GM19395 (cell line): Measurements from ENCODE around the gene PPP1R1C.
A peak's percentile ranks its signal among the peaks of the same experiment; 100 is the strongest.
"Not testable (repeated sequence)": the region's sequence is repeated elsewhere in the genome, so short reads cannot be mapped to it uniquely, and the experiment has no call there.

ENCODE experiments used
- ATAC-seq: cut with Tn5 transposase; IDR thresholded peaks from one replicate; pipeline ENCODE4 v1.9.1; 2021; ENCODE audit warnings: mild to moderate bottlenecking, moderate library complexity; ENCODE audit not compliant: unreplicated experiment

The PPP1R1C gene, protein sequence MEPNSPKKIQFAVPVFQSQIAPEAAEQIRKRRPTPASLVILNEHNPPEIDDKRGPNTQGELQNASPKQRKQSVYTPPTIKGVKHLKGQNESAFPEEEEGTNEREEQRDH

GRCh38 chr2:181985632-181986205 lies at the start of gene PPP1R1C:
Gene PPP1R1C (plus strand): TSS chr2:181985853. CDS start chr2:181986111, 258 bp downstream.
- no peak for ATAC-seq

DNA sequence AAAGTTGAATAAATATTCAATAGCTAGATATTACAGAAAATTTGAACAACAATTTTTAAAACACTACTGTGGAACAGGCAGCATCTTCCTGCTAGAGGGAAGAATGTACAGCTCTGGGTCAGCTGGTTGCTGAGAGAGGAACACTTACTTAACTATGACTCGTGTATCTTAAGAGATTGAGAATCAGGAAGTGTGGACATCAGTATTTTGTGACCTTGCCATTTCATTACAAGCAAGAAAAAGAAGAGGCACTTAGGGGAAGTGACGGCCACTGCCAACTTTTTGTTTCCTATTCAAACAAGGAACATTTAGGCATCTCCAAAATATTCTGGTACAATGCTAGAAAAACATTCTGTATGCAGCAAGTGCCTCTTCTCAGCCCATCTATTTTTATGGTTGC lies 48.2 kb upstream of the PPP1R1C start:
- no peak for ATAC-seq

DNA sequence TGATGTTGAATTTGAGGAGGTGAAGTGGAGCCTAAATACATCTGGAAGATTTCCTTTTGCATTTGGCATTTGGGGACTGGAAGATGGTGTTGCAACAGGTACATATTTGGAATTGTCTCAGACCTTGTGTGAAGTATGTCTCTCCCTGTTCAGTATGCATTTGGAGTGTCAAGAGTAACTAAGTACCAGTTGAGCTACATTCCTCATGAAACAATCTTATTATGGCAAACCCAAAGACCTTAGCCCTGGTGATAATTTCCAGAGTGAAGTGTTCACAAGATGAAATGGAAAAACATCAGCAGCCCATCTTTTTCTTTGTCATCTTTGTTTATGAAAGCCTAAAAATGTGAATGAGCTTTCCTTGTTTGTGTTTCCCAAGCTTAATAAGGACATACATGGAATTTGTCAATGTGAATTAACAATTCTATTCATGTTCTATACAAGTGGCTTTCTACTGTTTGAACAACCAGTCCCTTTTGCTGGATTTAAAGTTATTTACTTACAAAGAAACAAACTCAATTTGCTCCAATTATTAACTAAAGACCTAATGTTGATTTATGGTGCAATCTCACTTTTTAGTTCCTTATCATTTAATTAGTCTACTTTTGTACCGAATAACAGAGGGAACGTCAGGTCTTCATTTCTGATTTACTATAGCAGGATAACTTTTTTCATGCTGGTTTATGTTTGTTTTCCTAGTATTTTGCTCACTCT lies 42.1 kb upstream of the PPP1R1C start:
- no peak for ATAC-seq

GRCh38 chr2:181944164-181944913 lies 41.3 kb upstream of the PPP1R1C start:
- no peak for ATAC-seq

GRCh38 chr2:181944914-181945291 lies 40.8 kb upstream of the PPP1R1C start:
- no peak for ATAC-seq

DNA sequence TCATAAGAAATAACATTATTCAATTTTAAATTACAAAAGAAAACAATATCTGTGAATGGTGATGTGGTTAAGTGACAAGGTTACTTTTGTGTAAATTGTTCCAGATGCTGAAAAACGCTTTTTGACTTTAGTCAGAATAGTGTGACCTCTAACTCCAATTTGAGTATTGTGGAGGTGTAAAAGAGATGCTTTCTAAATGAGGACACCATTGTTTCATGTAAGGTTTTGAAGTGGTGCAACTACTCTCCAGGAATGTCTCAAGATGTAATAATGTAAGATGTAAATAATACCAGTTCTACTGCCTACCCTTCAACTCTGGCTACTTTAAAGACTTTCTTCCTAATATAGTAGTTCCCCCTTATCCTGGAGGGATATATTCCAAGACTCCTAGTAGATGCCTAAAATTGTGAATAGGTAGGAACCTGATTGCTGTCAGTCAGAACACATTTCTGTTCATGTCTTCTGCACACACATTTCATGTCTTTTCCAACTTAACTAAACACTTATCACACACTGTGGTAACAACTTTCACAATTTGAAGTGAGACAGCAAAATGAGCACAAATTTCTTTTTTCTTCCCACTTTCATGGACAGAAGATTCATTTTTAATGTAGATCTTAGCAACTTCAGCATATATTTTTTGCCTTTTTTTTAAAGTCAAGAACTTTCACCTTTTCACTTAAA lies 39.1 kb upstream of the PPP1R1C start:
- no peak for ATAC-seq

DNA sequence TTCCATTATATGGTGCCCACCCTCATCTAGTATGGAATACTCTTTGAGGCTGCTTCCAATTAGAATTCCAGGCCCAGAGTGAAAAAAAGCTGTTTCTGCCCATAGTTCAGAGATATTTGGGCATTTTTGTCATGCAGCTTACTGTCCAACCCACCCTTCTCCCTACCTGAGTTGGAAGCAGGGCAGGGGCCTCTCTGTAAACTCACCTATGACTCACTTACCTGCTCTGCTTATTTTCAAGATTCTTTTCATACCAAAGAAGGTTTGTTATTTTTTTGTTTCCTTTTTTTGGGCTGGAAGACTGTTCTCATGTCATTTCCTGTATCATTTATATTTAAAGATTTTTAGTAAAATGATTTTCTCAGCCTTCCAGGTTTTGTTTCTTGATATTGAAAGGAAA lies 38.4 kb upstream of the PPP1R1C start:
- no peak for ATAC-seq

- ATAC-seq: no peak
Observed at GRCh38 chr2:181948227-181948626, 37.4 kb upstream of the PPP1R1C start.

DNA sequence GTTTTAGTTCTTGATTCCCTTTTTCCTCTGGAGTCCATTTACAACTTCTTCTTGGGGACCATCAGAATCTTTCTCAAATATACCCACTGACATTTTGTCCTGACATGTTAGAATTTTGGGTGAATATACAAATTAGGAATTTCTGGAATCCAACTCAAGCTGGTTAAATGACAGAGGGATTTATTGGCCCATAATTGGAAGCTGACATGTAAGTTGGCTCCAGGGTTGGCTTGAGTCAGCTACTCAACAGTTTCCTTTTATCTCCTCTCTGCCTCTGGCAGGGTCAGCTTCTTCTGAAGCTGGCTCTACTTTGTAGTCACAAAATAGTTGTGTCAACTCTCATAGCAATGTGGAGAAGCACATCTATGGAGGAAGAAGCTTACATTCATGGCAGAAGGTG lies 36.6 kb upstream of the PPP1R1C start:
- ATAC-seq: no peak

DNA sequence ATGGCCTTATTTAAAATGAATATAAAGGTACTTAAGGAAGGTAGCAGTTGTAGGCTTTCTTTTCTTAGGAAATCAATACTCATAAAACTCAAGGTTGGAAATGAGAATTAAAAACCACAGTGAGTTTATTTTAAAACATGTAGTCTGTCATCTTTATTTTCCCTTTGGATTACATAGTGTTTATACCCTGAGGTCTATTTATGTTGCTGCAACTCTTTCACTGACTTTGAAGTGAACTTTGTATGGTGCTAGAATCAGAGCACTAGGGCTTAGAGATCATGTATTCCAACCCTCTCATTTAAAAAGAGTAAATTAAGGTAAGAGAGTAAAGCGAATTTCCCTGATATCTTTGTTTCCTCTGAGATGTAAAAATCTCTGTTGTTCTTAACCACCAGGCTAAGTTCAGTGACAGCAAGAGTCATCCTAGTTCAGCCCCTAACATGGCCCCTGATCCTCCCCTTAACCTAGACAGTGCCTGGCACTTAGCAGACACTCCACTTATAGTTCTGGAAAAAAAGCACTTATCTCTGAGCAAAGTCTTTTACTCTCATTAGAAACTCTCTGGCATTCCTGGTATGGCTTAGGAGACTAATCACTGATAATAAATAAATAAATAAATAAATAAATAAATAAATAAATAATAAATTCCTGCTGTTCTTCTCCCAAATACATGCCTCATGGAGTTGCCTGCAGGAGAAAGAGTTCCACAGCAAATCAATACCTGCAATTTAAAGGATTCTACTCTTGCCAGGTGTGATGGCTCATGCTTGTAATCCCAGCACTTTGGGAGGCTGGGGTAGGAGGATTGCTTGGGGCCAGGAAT lies 33.0 kb upstream of the PPP1R1C start:
- ATAC-seq: no peak

- ATAC-seq: peak; percentile 80
Observed at GRCh38 chr2:181953881-181954537, 31.6 kb upstream of the PPP1R1C start.

DNA sequence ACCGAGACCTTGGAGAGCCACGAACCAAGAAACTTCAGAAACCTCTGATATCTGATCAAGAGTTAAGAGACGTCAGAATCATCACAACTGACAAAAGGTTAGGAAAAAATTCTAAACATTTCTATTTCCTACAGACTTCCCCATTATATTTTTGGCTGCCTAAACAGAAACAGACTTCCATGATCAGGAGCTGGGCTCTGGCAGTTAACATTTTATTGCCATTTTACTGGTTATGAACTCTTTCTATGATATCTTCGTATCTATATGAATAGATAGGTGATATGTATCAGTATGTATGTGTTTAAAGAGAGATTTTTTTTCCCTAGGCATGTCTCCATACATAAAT lies 31.1 kb upstream of the PPP1R1C start:
- peak; percentile 13 for ATAC-seq

DNA sequence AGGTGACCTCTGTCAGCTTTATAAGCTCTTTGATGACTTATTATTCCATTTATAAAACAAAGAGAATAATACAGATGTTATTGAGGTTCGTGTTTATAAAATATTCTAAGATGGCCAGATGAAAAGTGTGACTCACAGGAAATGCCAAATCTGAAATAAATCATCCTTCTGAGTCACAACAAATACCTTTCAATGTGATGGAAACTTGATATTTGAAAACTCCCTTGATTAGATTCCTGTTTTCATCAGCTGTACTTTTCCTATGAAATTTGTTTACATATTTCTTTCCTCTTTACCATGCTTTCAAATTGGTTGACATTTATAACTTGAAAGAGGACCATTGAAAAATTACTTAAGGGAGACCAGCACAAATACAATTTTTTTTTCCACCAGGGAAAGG lies 30.6 kb upstream of the PPP1R1C start:
- no peak for ATAC-seq

- ATAC-seq: not testable (repeated sequence)
Observed at GRCh38 chr2:181955866-181956265, 29.8 kb upstream of the PPP1R1C start.

GRCh38 chr2:181957668-181958067 lies 28.0 kb upstream of the PPP1R1C start:
- ATAC-seq: no peak

DNA sequence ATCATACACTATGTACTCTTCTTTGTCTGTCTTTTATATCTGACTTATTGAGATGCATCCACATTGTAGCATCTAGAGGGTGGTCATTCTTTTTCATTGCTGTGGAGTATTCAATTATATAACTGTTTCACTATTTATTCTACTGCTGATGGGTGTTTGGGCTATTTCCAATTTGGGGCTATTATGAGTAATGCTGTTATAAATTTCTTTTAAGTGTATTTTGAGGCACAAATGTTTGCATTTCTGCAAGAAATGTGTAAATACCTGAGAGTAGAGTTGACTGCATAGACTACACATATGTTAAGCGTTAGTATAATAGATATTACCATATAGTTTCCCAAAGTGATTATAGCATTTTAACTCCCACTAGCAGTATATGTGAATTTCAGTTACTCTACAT lies 26.9 kb upstream of the PPP1R1C start:
- no peak for ATAC-seq

- ATAC-seq: no peak
Observed at GRCh38 chr2:181959508-181959907, 26.1 kb upstream of the PPP1R1C start.

DNA sequence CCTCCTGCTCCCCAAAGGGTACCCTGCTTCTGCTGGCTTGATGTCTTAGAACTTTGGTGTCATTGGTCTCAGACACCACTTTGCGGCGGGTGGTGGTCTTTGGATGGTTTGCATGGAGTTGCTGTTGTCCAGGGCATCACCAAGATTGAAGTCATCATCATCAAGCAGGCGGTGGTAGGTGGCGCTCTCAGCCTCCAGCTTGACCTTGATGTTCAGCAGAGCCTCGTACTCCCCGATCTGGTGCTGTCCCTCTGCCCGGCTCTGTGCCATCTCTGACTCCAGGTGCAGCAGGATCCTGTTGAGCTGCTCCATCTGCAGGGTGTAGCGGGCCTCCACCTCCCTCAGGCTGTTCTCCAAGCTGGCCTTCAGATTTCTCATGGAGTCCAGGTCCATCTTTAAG lies 24.5 kb upstream of the PPP1R1C start:
- ATAC-seq: not testable (repeated sequence)

DNA sequence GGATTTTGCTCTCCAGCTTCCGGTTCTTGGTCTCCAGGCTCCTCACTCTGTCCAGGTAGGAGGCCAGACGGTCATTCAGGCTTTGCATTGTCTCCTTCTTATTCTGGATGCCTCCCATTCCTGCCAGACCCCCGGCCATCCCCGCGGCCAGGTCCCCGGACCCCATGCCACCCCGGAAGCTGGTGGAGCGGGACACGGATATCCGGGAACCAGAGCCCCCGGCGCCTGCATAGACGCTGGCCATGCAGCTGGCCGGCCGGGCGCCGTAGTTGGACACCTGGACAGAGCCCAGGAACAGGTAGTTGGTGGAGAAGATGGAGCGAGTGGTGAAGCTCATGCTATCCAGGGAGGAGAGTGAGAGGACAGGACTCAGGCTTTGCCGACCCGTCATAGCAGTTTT lies 23.5 kb upstream of the PPP1R1C start:
- no peak for ATAC-seq

GRCh38 chr2:181970160-181970794 lies 15.4 kb upstream of the PPP1R1C start:
- ATAC-seq: no peak
